Stimulated activated CD8-positive, alpha-beta memory T cell treated with anti-CD3 and anti-CD28 coated beads, Interleukin-7, amount 100 ng/mL, for 4 hours (primary cell): ENCODE data around the gene EEIG2.

Experiments
- DNase-seq, 2 donors: peaks; one replicate each; pipeline ENCODE4 v3.0.0-alpha.2; 2020; ENCODE audit warnings: low read depth in 2 of 2

Gene EEIG2

GRCh38 chr1:108583757-108584427 lies 24.0 kb downstream of the EEIG2 start:
- no peak for DNase-seq

- no peak for DNase-seq
Observed at GRCh38 chr1:108584428-108584856, 24.5 kb downstream of the EEIG2 start.

- DNase-seq: no peak
Observed at GRCh38 chr1:108585313-108585712, 25.4 kb downstream of the EEIG2 start.

GRCh38 chr1:108590441-108590840 lies 30.5 kb downstream of the EEIG2 start:
- no peak for DNase-seq

- DNase-seq: no peak
Observed at GRCh38 chr1:108590957-108591356, 31.1 kb downstream of the EEIG2 start.

GRCh38 chr1:108591466-108591865 lies 31.6 kb downstream of the EEIG2 start:
- DNase-seq: no peak

GRCh38 chr1:108592030-108592759 lies 32.3 kb downstream of the EEIG2 start:
- DNase-seq: no peak

- DNase-seq: no peak
Observed at GRCh38 chr1:108593448-108593847, 33.5 kb downstream of the EEIG2 start.

GRCh38 chr1:108595507-108595906 lies 35.6 kb downstream of the EEIG2 start:
- DNase-seq: no peak

- no peak for DNase-seq
Observed at GRCh38 chr1:108597041-108597440, 37.1 kb downstream of the EEIG2 start.

- DNase-seq: no peak
Observed at GRCh38 chr1:108598340-108598739, 38.4 kb downstream of the EEIG2 start.

- no peak for DNase-seq
Observed at GRCh38 chr1:108600504-108600903, 40.6 kb downstream of the EEIG2 start.

GRCh38 chr1:108601708-108602410 lies 42.0 kb downstream of the EEIG2 start:
- DNase-seq: no peak

GRCh38 chr1:108605633-108606032 lies 45.7 kb downstream of the EEIG2 start:
- no peak for DNase-seq

GRCh38 chr1:108606478-108606877 lies 46.6 kb downstream of the EEIG2 start:
- no peak for DNase-seq

- no peak for DNase-seq
Observed at GRCh38 chr1:108609483-108610049, 49.7 kb downstream of the EEIG2 start.
